Measurements from ENCODE around the gene RNF222.

RNF222 gene

DNA sequence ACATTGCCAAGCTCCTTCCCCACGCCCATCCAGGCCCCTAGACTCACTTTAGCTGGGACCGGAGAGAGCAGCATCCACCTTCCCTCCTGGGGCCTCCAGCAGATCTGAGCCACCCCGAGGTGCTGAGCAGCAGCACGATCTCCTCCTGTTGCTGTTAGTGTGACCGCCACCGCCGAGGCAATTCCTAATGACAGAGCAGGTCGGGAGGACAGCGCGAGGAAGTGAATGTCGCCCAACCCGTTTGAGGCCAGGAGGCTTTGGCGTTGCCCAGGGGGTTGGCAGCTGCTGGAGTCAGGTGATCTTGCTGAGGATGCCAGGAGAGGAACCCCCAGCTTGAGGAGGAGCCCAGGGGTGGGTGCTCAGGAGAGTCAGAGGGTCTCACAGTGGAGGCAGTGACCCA, at the start of gene RNF222:
Gene RNF222, minus strand, starts transcription at position 192 of the 400 bp plus-strand sequence. CDS start 4,366 bp downstream, outside the sequence.
- no peak for DNase-seq

DNA sequence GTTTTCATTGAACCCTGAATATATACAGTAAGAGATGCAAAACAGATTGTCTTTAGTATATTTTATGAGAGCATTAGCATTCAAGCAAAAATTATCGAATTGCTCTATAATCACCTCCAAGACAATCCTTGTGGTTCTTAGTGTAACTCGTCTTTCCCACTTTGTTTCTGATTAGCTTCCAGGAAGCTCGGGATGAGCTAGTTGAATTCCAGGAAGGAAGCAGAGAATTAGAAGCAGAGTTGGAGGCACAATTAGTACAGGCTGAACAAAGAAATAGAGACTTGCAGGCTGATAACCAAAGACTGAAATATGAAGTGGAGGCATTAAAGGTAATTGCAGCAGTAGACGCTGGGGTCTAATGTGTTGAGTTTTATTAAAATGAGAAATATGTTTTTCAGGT, 47.9 kb upstream of the RNF222 start:
- DNase-seq, result no peak

DNA sequence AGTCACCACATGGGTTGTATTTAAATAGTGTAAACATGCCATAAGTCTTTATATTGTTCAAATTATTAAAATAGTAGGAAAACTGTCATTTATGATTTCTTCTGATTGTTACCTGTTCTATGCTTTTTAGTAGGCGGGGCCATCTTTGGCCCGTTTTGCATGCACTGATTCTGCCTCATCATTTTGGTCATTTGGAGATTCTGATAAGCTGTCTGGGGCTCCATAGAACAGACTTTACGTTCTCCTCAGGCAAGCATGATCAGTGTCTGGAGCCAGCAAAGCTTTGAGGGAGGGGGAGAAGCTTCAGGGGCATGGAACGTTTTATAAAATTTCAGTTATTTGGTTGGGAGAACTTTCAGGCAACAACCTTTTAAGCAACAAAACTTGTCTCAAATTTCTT, 46.9 kb upstream of the RNF222 start:
- DNase-seq, result no peak

GRCh38 chr17:8443756-8444155, 46.1 kb upstream of the RNF222 start:
- no peak for DNase-seq

DNA sequence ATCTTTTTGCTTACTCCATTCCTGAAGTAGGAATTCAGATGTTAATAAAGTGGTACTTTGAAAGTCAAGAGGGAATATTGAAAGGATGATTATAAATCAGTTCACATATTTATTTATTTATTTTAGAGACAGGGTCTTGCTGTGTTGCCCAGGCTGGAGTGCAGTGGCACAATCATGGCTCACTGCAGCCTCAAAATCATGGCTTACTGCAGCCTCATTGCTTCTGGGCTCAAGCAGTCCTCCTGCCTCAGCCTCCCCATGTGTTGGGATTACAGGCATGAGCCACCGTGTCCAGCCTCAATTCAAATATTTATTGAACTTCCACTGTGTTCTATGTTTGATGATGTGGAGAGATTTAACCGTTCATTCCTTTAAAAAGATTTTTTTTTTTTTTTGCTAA, 44.7 kb upstream of the RNF222 start:
- no peak for DNase-seq

- DNase-seq, result no peak
Measured at GRCh38 chr17:8441690-8442089, 44.1 kb upstream of the RNF222 start.

- DNase-seq, result no peak
Measured at GRCh38 chr17:8439681-8440080, 42.1 kb upstream of the RNF222 start.

DNA sequence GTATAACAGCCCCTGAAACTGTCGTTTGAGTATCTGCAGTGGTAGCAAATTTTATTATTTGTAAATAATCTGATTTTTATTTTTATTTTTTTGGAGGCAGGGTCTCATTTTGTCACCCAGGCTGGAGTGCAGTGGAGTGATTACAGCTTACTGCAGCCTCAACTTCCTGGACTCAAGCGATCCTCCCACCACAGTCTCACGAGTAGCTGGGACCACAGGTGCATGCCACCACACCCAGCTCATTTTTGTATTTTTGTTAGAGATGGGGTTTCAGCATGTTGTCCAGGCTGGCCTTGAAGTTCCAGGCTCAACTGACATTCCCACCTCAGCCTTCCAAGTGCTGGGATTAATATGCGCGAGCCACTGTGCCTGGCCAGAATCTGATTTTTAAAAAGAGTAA, 40.8 kb upstream of the RNF222 start:
- no peak for DNase-seq

GRCh38 chr17:8436844-8437171, 39.2 kb upstream of the RNF222 start:
- no peak for DNase-seq

- peak; percentile 75 for DNase-seq
Measured at GRCh38 chr17:8436169-8436843, 38.7 kb upstream of the RNF222 start.

DNA sequence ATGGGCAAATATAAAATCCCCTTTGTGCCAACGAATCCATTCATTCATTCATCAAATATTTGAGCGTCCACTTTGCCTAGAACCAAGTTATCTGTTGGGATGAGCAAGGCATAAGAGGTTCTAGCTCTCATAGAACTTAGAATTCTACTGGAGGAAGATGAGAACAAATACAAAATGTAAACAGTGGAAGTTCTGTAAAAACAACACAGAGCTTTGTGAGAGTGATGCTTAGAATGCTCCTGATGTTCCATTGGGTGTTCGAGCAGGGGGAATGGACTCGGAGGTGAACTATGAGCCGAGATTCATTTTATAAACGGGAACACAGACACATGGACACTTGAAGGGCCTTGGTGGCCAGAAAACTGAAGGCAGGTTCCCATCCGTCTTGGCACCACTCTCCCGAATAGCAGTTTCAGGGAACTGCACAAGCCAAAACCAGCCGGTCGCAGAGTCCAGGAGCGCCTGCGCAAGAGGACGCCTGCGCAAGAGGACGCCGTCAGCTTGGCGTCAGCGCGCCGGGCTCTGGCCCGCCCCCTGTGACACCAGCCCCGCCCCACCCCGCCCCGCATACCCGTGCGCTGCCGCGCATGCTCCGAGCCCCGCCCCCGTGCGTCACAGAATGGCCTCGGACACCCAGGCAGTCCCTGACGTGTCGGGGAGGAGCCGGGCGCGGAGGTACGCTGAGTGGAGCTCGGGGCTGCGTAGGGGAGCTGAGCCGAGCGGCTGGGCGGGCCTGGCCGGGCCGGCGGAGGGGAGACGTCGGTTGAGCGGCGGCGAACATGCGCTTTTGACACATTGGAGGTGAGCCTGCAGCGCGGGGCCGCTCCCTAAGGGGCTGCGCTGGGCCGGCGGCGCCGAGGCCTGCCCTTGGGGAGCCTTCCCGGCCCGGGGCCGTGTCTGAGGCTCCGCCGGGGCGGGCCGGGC, 37.9 kb upstream of the RNF222 start, which contains the start of gene NDEL1:
Gene NDEL1, plus strand, starts transcription at position 640 of the 924 bp plus-strand sequence. CDS start 8,388 bp downstream, outside the sequence.
- DNase-seq, result peak; percentile 99

DNA sequence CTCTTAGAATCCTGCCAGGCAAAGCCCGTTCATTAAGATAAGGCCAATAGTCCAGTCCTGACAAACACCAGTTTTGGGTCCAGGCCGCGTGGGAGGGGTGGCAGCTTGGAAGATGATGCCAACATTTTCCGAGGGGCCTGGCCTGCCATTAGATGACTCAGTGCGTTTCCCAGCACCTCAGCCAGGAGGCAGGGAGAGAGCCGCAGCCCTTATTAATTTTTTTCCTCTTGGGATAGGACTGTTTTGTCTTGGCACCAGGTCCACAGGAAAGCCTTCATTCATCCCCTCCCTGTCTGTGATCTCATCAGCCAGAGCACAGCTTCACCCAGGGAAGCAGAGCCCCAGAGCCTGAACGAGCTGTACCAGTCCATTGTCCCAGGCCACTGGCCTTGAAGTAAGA, 33.3 kb upstream of the RNF222 start:
- DNase-seq, result no peak

GRCh38 chr17:8426802-8427201, 29.2 kb upstream of the RNF222 start:
- no peak for DNase-seq

DNA sequence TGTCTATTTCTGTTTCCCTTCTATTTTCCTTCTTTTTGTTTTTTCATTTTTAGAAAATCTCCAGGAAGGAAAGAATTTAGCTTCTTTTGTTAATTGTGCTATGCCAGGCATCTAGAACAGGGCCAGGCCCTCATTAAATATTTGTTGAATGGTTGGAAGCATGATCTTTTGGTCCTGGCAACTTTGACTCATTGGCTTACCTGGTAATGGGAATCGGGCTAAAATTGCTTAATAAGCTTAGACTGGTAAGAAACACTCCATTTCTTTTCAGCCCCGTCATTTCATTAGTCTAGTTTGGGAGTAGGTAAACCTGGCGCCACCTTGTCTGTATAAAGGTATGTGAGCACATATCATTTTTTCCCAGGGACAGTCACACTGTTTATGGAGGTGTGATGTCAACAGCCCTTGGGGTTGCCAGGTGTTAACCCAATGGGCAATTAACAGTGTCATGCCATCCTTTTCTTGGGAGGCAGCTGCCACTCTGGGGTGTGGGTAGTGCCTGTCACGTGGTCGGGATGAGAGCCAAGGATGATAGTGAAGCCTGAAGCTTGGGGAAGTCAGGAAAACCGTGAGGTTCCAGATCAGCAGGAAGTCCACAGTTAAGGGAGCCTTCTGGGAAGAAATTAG, 28.6 kb upstream of the RNF222 start:
- DNase-seq, result no peak

DNA sequence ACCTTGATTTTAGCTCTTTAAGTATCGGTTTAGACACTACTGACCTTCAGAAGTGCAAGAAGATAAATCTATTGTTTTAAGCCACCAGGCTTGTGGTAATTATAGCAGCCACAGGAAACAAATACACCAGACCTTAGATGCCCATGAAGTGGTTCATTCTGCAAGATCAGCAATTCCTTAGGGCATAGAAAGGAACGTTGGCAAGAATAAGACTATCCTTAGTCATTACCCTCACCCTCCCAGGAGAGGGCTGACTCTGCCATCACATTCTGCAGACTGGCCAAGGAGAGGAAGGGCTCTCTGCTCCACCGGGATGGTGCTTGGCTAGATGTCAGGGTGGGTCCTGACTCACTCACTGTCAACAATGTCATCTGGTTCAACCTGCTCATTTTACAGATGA, 23.9 kb upstream of the RNF222 start:
- no peak for DNase-seq

DNA sequence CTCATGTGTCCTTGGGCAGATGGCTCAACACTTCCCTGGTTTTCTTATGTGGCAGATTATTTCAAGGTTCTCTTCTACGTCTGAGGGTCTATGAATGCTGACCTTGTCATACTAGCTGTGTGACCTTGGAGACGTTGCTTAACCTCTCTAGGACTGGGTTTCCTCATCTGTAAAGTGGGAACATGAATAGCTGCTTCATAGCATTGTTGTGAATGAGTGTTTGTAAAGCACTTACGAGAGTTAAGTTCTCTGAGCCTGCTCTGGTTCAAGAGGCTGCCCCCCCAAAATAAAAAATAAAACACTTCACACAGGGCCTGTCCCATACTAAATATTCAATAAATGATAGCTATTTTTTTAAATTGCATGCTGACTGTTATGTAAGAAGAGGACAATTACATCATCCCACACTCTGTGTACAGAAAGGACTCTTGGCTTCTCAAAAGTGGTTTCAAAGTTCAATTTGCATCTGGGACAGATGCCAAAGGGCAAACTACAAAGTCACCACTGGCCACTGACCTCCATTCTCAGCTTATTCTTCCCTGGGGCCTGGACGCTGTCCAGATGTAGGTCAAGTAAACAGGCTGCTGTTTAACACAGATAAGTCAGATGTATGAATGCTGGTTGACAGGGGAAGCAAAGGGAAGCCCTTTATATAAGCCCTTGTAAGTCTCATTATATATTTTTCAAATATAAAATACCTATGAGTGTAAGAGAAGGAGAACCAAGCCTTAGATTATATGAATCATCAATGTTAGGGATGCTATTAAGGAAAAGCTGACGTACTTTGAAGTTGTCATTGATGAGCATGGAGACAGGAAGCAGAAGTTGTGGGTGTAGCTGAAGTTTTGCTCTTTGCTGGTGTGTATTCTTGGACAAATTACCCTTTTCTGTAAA, 22.7 kb upstream of the RNF222 start:
- no peak for DNase-seq

DNA sequence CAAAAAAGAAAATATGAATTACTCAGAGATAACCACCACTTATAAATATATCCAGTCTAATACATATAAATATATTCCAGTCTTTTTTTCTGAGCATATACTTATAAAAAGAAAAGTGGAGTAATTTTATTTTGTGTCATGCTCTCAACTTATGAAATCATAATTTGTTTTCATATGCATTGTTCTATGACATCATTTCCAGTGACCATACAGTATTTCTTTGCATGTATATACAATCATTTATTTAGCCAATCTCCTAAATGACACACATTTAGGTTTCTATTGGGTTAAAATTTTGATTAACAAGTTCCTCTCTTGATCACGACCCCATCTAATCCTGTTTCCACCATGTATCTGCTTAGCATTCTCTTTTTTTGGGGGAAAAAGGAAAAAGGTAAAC, 21.7 kb upstream of the RNF222 start:
- no peak for DNase-seq

GRCh38 chr17:8418471-8418870, 20.8 kb upstream of the RNF222 start:
- no peak for DNase-seq

- DNase-seq, result no peak
Measured at GRCh38 chr17:8417806-8418205, 20.2 kb upstream of the RNF222 start.

- no peak for DNase-seq
Measured at GRCh38 chr17:8413938-8414337, 16.3 kb upstream of the RNF222 start.

- no peak for DNase-seq
Measured at GRCh38 chr17:8413328-8413727, 15.7 kb upstream of the RNF222 start.

GRCh38 chr17:8412089-8412488, 14.5 kb upstream of the RNF222 start:
- no peak for DNase-seq

DNA sequence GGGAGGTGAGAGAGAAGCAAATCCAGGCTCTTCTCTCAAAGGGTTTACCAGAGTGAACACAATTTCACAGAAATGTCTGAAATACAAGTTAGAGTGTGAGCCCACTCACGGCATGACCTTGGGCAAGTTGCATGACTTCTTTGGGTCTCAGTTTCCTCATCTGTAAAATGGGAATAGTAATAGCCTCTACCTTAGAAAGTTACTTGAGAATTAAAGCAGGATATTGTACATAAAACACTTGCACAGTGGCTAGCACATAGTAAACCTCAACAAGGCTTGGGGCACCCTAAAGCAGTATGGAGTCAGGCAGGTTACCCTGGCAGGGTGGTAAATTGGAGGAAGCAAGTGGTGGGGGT, 13.2 kb upstream of the RNF222 start:
- no peak for DNase-seq
